ENCODE results near the gene KAT6B.

The KAT6B gene

DNA sequence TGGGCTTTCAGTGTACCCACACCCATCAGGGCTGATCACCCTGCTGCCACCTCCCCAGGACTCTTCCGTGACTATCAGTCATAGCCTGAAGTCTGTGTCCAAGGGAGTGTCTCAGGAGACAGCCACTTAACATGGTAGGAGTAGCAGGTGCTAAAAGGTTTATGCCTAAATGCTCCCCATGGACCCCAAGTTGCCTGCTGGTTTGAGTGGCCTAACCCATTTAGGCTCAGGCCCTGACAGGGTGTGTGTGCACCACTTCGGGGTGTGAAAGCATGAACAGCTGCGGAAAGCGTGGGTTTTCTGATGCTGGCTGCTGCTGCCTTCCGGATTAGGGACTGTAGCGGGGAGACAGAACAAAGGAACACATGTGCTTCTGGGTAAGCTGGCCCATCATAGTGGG lies 191.9 kb downstream of the KAT6B start:
- DNase-seq (ENCODE audit: low read depth), result no peak

- no peak for DNase-seq (ENCODE audit: low read depth)
These were observed 192.4 kb downstream of the KAT6B start for GRCh38 chr10:75018686-75019307.

GRCh38 chr10:75019370-75019769 lies 193.0 kb downstream of the KAT6B start:
- DNase-seq (ENCODE audit: low read depth), result no peak

- DNase-seq (ENCODE audit: low read depth), result no peak
These were observed 193.8 kb downstream of the KAT6B start for GRCh38 chr10:75020168-75020567.

GRCh38 chr10:75021379-75022249 lies 195.2 kb downstream of the KAT6B start:
- DNase-seq (ENCODE audit: low read depth), result no peak

DNA sequence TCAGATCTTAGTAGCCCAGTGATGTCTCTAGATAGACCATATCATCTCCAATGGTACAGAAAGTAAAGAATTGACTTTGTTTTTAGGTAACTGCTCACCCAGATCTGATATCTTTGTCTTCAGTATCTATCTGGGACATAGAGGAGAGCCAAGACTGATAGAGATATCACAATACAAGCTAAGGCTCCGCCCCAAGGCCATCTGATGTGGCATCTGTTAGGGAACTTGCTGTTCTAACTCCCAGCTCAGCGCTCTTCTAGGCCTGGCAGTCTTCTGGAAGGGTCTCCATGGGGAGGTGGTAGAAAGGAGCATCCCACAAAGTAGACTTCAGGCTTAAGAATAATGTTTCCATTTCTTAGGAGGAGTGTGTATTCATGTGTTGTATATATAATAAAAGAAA lies 196.7 kb downstream of the KAT6B start:
- DNase-seq (ENCODE audit: low read depth), result no peak

GRCh38 chr10:75024971-75025523 lies 198.6 kb downstream of the KAT6B start:
- DNase-seq (ENCODE audit: low read depth), result no peak

DNA sequence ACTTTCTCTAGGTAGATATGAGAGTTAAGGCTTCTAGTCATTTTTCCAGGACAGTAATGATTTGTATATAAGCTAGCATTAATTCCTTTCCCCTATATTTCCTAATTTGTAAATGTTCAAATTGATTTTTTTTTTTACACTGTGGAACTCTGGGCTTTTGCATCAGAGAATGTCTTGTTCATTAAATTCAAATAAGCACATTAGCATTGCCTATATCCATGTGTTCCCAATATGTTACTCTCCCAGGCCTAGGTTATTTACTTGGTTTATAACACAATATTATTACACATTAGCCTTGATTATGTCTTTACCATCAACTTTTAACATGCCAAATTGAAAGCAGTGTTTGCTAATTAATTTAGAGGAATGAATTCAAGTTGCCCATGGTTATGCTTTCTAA lies 201.6 kb downstream of the KAT6B start:
- DNase-seq (ENCODE audit: low read depth), result no peak

- DNase-seq (ENCODE audit: low read depth), result no peak
These were observed 202.3 kb downstream of the KAT6B start for GRCh38 chr10:75028748-75029147.

DNA sequence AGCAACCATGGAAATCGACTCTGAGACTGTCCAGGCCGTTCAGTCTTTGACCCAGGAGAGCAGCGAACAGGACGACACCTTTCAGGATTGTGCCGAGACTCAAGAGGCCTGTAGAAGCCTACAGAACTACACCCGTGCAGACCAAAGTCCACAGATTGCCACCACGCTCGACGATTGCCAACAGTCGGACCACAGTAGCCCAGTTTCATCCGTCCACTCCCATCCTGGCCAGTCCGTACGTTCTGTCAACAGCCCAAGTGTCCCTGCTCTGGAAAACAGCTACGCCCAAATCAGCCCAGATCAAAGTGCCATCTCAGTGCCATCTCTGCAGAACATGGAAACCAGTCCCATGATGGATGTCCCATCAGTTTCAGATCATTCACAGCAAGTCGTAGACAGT lies 203.0 kb downstream of the KAT6B start:
- no peak for DNase-seq (ENCODE audit: low read depth)

DNA sequence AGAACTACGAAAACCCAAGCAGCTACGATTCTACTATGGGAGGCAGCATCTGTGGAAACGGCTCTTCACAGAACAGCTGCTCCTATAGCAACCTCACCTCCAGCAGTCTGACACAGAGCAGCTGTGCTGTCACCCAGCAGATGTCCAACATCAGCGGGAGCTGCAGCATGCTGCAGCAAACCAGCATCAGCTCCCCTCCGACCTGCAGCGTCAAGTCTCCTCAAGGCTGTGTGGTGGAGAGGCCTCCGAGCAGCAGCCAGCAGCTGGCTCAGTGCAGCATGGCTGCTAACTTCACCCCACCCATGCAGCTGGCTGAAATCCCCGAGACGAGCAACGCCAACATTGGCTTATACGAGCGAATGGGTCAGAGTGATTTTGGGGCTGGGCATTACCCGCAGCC lies 203.5 kb downstream of the KAT6B start:
- no peak for DNase-seq (ENCODE audit: low read depth)

- DNase-seq (ENCODE audit: low read depth), result no peak
These were observed 204.0 kb downstream of the KAT6B start for GRCh38 chr10:75030371-75030770.

DNA sequence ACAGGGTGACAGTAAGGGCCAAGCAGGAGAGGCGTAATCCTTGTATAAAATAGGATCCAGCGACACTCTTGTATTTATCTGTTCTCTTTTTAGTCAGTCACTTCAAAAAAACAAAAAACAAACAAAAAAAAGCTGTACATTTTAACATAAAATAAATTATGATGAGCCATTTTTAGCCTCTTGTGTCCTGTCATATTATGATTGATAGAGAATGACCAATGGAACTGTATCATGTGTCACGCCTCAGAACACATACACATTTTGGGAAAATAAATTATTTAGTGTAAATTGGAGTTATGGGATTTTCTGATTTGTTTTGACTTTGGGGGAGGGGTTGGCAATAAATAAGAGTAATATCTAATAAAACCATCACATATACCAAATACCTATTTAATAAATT lies 205.7 kb downstream of the KAT6B start:
- no peak for DNase-seq (ENCODE audit: low read depth)

GRCh38 chr10:75032813-75033212 lies 206.4 kb downstream of the KAT6B start:
- DNase-seq (ENCODE audit: low read depth), result no peak

GRCh38 chr10:75033399-75034130 lies 207.2 kb downstream of the KAT6B start:
- no peak for DNase-seq (ENCODE audit: low read depth)

DNA sequence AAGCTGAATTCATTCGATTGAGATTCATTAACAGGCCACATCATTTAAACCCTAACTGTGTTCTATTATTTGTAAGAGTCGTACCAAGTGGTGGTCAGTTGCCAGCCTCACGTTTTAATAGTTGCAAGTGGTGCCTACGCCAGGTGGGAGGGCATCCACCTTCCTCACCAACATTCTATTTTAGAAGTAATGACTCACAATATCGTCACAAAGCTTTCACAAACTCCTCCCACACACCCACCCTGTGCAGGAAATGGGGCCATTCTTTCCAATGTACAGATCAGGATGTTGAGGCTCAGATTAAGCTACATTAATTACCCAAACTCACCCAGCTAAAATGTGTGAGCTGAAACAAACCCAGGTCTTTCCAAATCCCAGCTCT lies 207.7 kb downstream of the KAT6B start:
- DNase-seq (ENCODE audit: low read depth), result peak; percentile 26

GRCh38 chr10:75034714-75035258 lies 208.4 kb downstream of the KAT6B start:
- DNase-seq (ENCODE audit: low read depth), result no peak

DNA sequence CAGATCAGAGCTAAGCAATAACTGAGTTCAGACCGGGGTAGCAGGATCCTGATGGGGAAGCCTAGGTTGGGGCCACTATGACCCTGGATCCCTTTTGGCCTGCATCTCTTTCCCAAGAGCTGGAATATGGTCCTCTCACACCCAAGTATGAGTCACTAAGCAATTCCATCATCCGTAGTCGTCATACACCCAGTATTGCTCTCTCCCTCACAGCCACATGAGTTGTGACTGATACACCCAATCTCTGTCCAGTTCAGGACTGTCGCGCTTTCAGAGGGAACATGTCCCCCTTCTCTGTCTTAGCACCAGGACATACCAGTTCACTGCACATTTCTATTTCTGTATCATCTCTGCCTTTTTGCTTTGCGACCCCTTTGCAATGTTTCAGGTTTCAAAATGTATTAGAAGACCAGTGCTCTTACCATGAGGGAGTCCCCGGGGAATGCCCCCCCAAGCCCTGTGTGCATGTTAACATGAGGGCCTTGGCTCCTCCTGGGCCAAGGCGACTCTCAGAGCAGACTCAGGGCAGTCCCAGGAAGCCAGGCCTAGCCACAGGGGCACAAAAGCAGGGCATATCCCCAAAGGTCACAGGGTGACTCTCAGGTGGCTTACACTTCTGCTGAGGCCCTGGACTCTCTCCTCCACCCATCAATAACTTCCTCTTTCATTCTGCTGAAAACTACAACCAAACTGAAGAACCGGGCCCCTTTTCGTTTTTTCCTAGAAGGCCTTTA lies 209.7 kb downstream of the KAT6B start:
- no peak for DNase-seq (ENCODE audit: low read depth)

DNA sequence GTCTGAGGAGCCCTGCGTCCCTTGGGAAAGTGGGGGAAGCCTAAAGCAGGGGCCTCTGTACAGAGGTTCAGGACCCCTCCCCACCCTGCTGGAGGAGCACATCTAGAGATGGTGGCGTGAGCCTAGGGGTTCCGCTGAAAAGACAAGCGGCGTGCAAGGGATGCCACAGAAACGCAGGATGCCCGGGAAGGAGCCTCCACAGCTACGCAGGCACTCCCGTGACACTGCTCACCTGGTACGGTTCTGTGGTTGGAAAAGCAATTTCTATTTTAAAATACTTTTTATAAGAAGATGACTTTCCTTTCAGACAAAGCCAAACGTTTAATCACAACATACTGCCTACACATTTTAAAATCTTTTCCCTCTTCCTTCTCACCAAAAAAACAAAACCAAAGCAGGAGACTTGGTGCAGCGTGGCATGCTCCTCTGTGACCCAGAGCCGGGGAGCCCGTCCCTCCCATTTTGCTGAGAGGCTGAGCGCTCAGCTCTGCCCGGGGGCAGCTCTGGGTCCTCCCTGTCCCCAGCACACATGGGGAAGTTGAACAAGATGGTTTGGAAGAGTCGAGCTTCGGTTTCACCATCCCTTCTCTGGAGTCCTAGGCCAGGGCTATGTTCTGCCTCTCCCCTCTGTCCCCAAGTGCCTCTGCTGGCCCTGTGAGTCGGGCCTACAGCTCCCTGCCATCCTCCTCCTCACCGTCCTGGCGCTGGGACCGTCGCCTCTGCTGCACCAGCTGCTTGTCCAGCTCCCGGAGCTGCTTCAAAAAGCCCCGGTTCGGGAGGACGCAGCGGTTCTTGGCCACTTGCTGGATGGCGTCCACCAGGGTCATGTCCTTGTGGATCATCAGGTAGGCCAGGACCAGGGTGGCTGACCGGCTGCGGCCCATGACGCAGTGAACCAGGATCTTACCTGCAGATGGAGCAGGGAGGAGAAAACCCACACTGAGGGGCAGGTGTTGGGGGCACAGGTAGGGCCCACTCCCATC lies 211.1 kb downstream of the KAT6B start:
- DNase-seq (ENCODE audit: low read depth), result no peak

DNA sequence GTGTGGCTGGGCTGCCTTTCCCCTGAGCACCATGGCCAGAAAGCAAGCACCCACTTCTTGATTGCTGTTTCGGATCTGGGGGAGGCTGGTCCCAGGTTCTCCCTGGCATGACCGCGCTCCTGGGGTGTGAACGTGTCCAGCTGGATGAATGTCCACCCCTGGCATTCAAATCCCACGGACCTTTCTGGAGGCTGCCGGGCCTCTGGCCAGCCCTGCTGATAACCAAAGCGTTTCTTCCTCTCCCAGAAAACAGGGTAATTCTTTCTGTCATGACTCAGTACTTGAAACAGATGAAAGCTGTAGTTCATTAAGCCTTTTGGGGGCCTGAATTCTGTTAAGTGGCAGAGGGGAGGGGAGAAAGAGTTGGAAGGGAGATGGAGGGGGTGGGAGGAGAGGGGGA lies 211.9 kb downstream of the KAT6B start:
- no peak for DNase-seq (ENCODE audit: low read depth)

GRCh38 chr10:75040576-75040975 lies 214.2 kb downstream of the KAT6B start:
- no peak for DNase-seq (ENCODE audit: low read depth)

Data from activated T-helper 9 cell treated with anti-CD3 and anti-CD28 coated beads, Interleukin-2, amount 50 U/mL, for 16 hours (primary cell).